Gastrocnemius medialis (tissue), 4 donors: ENCODE measurements around the gene KRTAP9-7.

ENCODE experiments used
- CTCF ChIP-seq, 5 experiments: fragments of 450-650 bp in 3 of 5; fragments of 200-600 bp in 2 of 5; sonication (generic) in 2 of 5; IDR thresholded peaks in 4 of 5; conservative IDR thresholded peaks in 1 of 5; 1 replicate in 4 of 5; 2 replicates in 1 of 5; pipeline ENCODE4 v1.5.1; 2016 to 2019; ENCODE audit warnings: antibody characterized with exemption in 5 of 5, mild to moderate bottlenecking in 3 of 5, moderate library complexity in 3 of 5
- POLR2A ChIP-seq, 2 donors: fragments of 450-650 bp; IDR thresholded peaks; one replicate each; pipeline ENCODE4 v1.6.1; 2017; ENCODE audit warnings: antibody characterized with exemption in 2 of 2, mild to moderate bottlenecking in 2 of 2, moderate library complexity in 2 of 2

- TF ChIP-seq CTCF (IDR thresholded peaks at IDR 0.05 in 4 of 5, conservative IDR thresholded peaks at IDR 0.05 in 1 of 5), result no peak
- no peak for TF ChIP-seq POLR2A (IDR thresholded peaks at IDR 0.05)
Observed at GRCh38 chr17:41271858-41272257, 3.6 kb upstream of the KRTAP9-7 start.
